Measurements from ENCODE around the gene GRK3.

DNA sequence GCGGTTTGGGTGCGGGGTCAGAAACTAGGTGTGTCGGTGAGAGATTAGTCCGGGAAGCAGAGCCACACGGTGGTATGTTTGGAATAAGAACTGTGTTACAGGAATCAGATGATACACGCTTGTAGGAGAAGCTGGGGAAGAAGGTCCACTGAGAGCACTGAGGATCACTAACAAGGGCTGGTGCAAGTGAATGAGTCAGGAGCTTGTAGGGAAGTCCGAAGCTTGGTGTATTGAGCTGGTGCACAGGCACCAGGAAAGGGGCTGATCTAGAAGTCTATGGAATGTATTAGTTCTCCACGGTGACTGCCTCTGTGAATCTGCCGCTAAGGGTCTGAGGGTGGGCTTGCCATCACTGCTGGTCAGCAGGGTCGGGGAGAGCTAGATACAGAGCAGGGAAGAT, 18.8 kb upstream of the GRK3 start:
- TF ChIP-seq CREB1 (IDR thresholded peaks at IDR 0.05; ENCODE audit: low read depth) (no peak), SIX5 (IDR thresholded peaks at IDR 0.05; ENCODE audit: low read depth, low read length, severe bottlenecking) (no peak), BCL11A (IDR thresholded peaks at IDR 0.05; ENCODE audit: low read depth, low read length) (no peak)
- TF ChIP-seq, protein P1, sequence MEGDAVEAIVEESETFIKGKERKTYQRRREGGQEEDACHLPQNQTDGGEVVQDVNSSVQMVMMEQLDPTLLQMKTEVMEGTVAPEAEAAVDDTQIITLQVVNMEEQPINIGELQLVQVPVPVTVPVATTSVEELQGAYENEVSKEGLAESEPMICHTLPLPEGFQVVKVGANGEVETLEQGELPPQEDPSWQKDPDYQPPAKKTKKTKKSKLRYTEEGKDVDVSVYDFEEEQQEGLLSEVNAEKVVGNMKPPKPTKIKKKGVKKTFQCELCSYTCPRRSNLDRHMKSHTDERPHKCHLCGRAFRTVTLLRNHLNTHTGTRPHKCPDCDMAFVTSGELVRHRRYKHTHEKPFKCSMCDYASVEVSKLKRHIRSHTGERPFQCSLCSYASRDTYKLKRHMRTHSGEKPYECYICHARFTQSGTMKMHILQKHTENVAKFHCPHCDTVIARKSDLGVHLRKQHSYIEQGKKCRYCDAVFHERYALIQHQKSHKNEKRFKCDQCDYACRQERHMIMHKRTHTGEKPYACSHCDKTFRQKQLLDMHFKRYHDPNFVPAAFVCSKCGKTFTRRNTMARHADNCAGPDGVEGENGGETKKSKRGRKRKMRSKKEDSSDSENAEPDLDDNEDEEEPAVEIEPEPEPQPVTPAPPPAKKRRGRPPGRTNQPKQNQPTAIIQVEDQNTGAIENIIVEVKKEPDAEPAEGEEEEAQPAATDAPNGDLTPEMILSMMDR (IDR thresholded peaks at IDR 0.05 in 2 of 3, conservative IDR thresholded peaks at IDR 0.05 in 1 of 3; ENCODE audit: control insufficient read depth in 2 of 3, extremely low read depth in 1 of 3, insufficient read depth in 1 of 3, low read depth in 3 of 3, low read length in 3 of 3): no peak
- TF ChIP-seq, protein P2, sequence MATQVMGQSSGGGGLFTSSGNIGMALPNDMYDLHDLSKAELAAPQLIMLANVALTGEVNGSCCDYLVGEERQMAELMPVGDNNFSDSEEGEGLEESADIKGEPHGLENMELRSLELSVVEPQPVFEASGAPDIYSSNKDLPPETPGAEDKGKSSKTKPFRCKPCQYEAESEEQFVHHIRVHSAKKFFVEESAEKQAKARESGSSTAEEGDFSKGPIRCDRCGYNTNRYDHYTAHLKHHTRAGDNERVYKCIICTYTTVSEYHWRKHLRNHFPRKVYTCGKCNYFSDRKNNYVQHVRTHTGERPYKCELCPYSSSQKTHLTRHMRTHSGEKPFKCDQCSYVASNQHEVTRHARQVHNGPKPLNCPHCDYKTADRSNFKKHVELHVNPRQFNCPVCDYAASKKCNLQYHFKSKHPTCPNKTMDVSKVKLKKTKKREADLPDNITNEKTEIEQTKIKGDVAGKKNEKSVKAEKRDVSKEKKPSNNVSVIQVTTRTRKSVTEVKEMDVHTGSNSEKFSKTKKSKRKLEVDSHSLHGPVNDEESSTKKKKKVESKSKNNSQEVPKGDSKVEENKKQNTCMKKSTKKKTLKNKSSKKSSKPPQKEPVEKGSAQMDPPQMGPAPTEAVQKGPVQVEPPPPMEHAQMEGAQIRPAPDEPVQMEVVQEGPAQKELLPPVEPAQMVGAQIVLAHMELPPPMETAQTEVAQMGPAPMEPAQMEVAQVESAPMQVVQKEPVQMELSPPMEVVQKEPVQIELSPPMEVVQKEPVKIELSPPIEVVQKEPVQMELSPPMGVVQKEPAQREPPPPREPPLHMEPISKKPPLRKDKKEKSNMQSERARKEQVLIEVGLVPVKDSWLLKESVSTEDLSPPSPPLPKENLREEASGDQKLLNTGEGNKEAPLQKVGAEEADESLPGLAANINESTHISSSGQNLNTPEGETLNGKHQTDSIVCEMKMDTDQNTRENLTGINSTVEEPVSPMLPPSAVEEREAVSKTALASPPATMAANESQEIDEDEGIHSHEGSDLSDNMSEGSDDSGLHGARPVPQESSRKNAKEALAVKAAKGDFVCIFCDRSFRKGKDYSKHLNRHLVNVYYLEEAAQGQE (IDR thresholded peaks at IDR 0.05; ENCODE audit: low read depth, low read length): no peak

Measured in GM12878 (cell line).